Kidney epithelial cell (primary cell): ENCODE measurements around the gene HAL. TPM values are rescaled to one million over a fixed set of nuclear protein-coding genes. Genes with fewer than 3 reads are reported as not detected.
"Not testable (repeated sequence)": the region's sequence is repeated elsewhere in the genome, so short reads cannot be mapped to it uniquely, and the experiment has no call there.

ENCODE experiments used
- DNase-seq: peaks from one replicate; pipeline ENCODE4 v3.0.0-alpha.2; 2010; ENCODE audit warnings: low read depth
- H3K27me3 ChIP-seq: 2 replicates; pipeline ENCODE4 v1.6.0; 2011; ENCODE audit warnings: low read length; ENCODE audit not compliant: control insufficient read depth, insufficient read depth
- H3K36me3 ChIP-seq: 2 replicates; pipeline ENCODE4 v1.5.1; 2011; ENCODE audit warnings: low read length; ENCODE audit not compliant: control insufficient read depth, insufficient read depth
- H3K4me3 ChIP-seq: 2 replicates; pipeline ENCODE4 v1.5.1; 2011; ENCODE audit warnings: low read depth, mild to moderate bottlenecking, control low read depth, low read length
- CTCF ChIP-seq: IDR thresholded peaks from 2 replicates; pipeline ENCODE4 v1.5.1; 2011; ENCODE audit warnings: mild to moderate bottlenecking, moderate library complexity, low read length, control low read depth, inconsistent platforms; ENCODE audit not compliant: insufficient read depth, poor library complexity, severe bottlenecking
- total RNA-seq: library from RNA; depleted of rRNA; stranded (reverse); fragments of >200 nt; gene quantifications from 2 replicates; pipeline ENCODE4 v1.2.3, GENCODE V29; 2015

The HAL gene
- total RNA-seq, 1 donor from 2014 or later, result 0.21 TPM

GRCh38 chr12:95976416-95976832, 19.7 kb downstream of the HAL start:
- no peak for DNase-seq
- Histone ChIP-seq H3K36me3 (no peaks in the 10 kb centered on the region), H3K27me3 (no peaks in the 10 kb centered on the region), H3K4me3 (no peak overlapping the region)
- TF ChIP-seq CTCF, result no peak

GRCh38 chr12:95975491-95975890, 20.7 kb downstream of the HAL start:
- no peak for DNase-seq
- Histone ChIP-seq H3K36me3 (no peaks in the 10 kb centered on the region), H3K27me3 (no peaks in the 10 kb centered on the region), H3K4me3 (no peak overlapping the region)
- TF ChIP-seq CTCF, result no peak

GRCh38 chr12:95974358-95974757, 21.8 kb downstream of the HAL start:
- TF ChIP-seq CTCF, result no peak
- Histone ChIP-seq H3K36me3 (no peaks in the 10 kb centered on the region), H3K27me3 (no peaks in the 10 kb centered on the region), H3K4me3 (no peak overlapping the region)
- DNase-seq, result no peak

GRCh38 chr12:95972832-95973456, 23.2 kb downstream of the HAL start:
- no peak for TF ChIP-seq CTCF
- DNase-seq, result no peak

GRCh38 chr12:95970905-95971304, 25.2 kb downstream of the HAL start:
- no peak for TF ChIP-seq CTCF
- Histone ChIP-seq H3K27me3 (no peaks in the 10 kb centered on the region), H3K4me3 (no peak overlapping the region), H3K36me3 (no peaks in the 10 kb centered on the region)
- no peak for DNase-seq

More at GRCh38 chr12:95972832-95973456, 23.2 kb downstream of the HAL start:
- no peaks in the 10 kb centered on the region for H3K27me3 ChIP-seq
- H3K4me3 ChIP-seq, result no peak overlapping the region
- no peaks in the 10 kb centered on the region for H3K36me3 ChIP-seq

- DNase-seq, H3K4me3 ChIP-seq, H3K36me3 ChIP-seq, H3K27me3 ChIP-seq: not testable (repeated sequence)
These were observed 27.0 kb downstream of the HAL start for GRCh38 chr12:95969116-95969515.
